ENCODE results near the gene ASCL3.

- TF ChIP-seq POLR2AphosphoS5 (IDR thresholded peaks at IDR 0.05) (no peak), CTCF (IDR thresholded peaks at IDR 0.05; ENCODE audit: poor library complexity, severe bottlenecking) (no peak), EZH2 (IDR thresholded peaks at IDR 0.05; ENCODE audit: borderline replicate concordance, insufficient read depth, low read length, poor library complexity, severe bottlenecking) (no peak), REST (IDR thresholded peaks at IDR 0.05; ENCODE audit: borderline replicate concordance) (no peak), MXI1 (conservative IDR thresholded peaks at IDR 0.05; ENCODE audit: poor library complexity, severe bottlenecking) (no peak), TAF1 (IDR thresholded peaks at IDR 0.05; ENCODE audit: low read depth) (no peak), EP300 (conservative IDR thresholded peaks at IDR 0.05; ENCODE audit: poor library complexity, severe bottlenecking) (no peak), RAD21 (conservative IDR thresholded peaks at IDR 0.05) (no peak), SMC3 (conservative IDR thresholded peaks at IDR 0.05; ENCODE audit: poor library complexity) (no peak)
Measured at GRCh38 chr11:8910649-8911026, 32.2 kb downstream of the ASCL3 start.
